H9 (cell line): ENCODE data around the gene BPIFA1. TPM values are rescaled to one million over a fixed set of nuclear protein-coding genes. Genes with fewer than 3 reads are reported as not detected.

Experiments
- DNase-seq: peaks from one replicate; pipeline ENCODE4 v3.0.0-alpha.2; 2017
- H2AFZ ChIP-seq: one replicate; pipeline ENCODE4 v1.6.1; 2013; ENCODE audit warnings: mild to moderate bottlenecking, low read length, control low read depth, moderate library complexity
- H2AK5ac ChIP-seq: 2 replicates; pipeline ENCODE4 v1.6.1; 2013; ENCODE audit warnings: low read length, control low read depth, mixed read lengths; ENCODE audit not compliant: insufficient read length
- H2BK120ac ChIP-seq: one replicate; pipeline ENCODE4 v1.6.1; 2013; ENCODE audit warnings: low read depth, mild to moderate bottlenecking, low read length, control low read depth, inconsistent platforms; ENCODE audit not compliant: poor library complexity, severe bottlenecking
- H2BK12ac ChIP-seq: 2 replicates; pipeline ENCODE4 v1.6.1; 2013; ENCODE audit warnings: low read length, control low read depth, mixed read lengths, low read depth; ENCODE audit not compliant: insufficient read length
- H2BK15ac ChIP-seq: 2 replicates; pipeline ENCODE4 v1.6.1; 2013; ENCODE audit warnings: low read depth, low read length, control low read depth
- H2BK20ac ChIP-seq: one replicate; pipeline ENCODE4 v1.6.1; 2013; ENCODE audit warnings: low read depth, mild to moderate bottlenecking, low read length, control low read depth, inconsistent platforms; ENCODE audit not compliant: poor library complexity, severe bottlenecking
- H2BK5ac ChIP-seq: 2 replicates; pipeline ENCODE4 v1.6.1; 2013; ENCODE audit warnings: low read length, control low read depth, mixed read lengths; ENCODE audit not compliant: insufficient read length
- H3K14ac ChIP-seq: 2 replicates; pipeline ENCODE4 v1.6.1; 2013; ENCODE audit warnings: low read length, control low read depth; ENCODE audit not compliant: insufficient read depth
- H3K18ac ChIP-seq: 2 replicates; pipeline ENCODE4 v1.6.1; 2013; ENCODE audit warnings: low read depth, mild to moderate bottlenecking, mixed read lengths, low read length, control low read depth; ENCODE audit not compliant: insufficient read length
- H3K23ac ChIP-seq: 2 replicates; pipeline ENCODE4 v1.6.1; 2013; ENCODE audit warnings: low read length, control low read depth, mixed read lengths, low read depth; ENCODE audit not compliant: insufficient read length
- H3K23me2 ChIP-seq: 2 replicates; pipeline ENCODE4 v1.6.1; 2013; ENCODE audit warnings: low read depth, mild to moderate bottlenecking, mixed read lengths, low read length, control low read depth; ENCODE audit not compliant: insufficient read length, poor library complexity, severe bottlenecking
- H3K27ac ChIP-seq: 2 replicates; pipeline ENCODE4 v1.5.1; 2013; ENCODE audit warnings: low read length, control low read depth, mixed read lengths, low read depth; ENCODE audit not compliant: insufficient read length
- H3K27me3 ChIP-seq: 2 replicates; pipeline ENCODE4 v1.6.1; 2013; ENCODE audit warnings: low read length, control low read depth, inconsistent platforms; ENCODE audit not compliant: insufficient read depth
- H3K4ac ChIP-seq: 2 replicates; pipeline ENCODE4 v1.6.1; 2013; ENCODE audit warnings: low read depth, mild to moderate bottlenecking, control low read depth, inconsistent platforms, low read length, moderate library complexity
- H3K4me1 ChIP-seq: 2 replicates; pipeline ENCODE4 v1.6.1; 2013; ENCODE audit warnings: low read length, control low read depth, inconsistent platforms; ENCODE audit not compliant: insufficient read depth
- H3K4me2 ChIP-seq: 2 replicates; pipeline ENCODE4 v1.6.1; 2013; ENCODE audit warnings: low read length, control low read depth, mixed read lengths; ENCODE audit not compliant: insufficient read length, insufficient read depth
- H3K56ac ChIP-seq: 2 replicates; pipeline ENCODE4 v1.6.1; 2013; ENCODE audit warnings: low read depth, mild to moderate bottlenecking, mixed read lengths, low read length, control low read depth; ENCODE audit not compliant: insufficient read length
- H3K79me1 ChIP-seq: 2 replicates; pipeline ENCODE4 v1.6.1; 2013; ENCODE audit warnings: low read depth, mild to moderate bottlenecking, moderate library complexity, low read length, control low read depth, inconsistent platforms; ENCODE audit not compliant: insufficient read depth, poor library complexity, severe bottlenecking
- H3K79me2 ChIP-seq: 2 replicates; pipeline ENCODE4 v1.6.1; 2013; ENCODE audit warnings: low read length, control low read depth, inconsistent platforms; ENCODE audit not compliant: insufficient read depth
- H3K9ac ChIP-seq: 2 replicates; pipeline ENCODE4 v1.6.1; 2013; ENCODE audit warnings: low read length, control low read depth, mixed read lengths; ENCODE audit not compliant: insufficient read length; ENCODE audit errors: extremely low read depth
- H3K9me3 ChIP-seq: one replicate; pipeline ENCODE4 v1.6.1; 2013; ENCODE audit warnings: low read depth, low read length, inconsistent platforms; ENCODE audit not compliant: control insufficient read depth
- H3T11ph ChIP-seq: one replicate; pipeline ENCODE4 v1.6.1; 2013; ENCODE audit warnings: mild to moderate bottlenecking, low read length, control low read depth, inconsistent platforms
- H4K20me1 ChIP-seq: one replicate; pipeline ENCODE4 v1.6.1; 2013; ENCODE audit not compliant: control insufficient read depth, insufficient read length, insufficient read depth
- H4K5ac ChIP-seq: 2 replicates; pipeline ENCODE4 v1.6.1; 2013; ENCODE audit warnings: low read depth, mild to moderate bottlenecking, mixed read lengths, low read length, control low read depth; ENCODE audit not compliant: insufficient read length
- H4K8ac ChIP-seq: replicated peaks from 2 replicates; pipeline ENCODE4 v1.6.1; 2013; ENCODE audit warnings: low read length, control low read depth, mixed read lengths, low read depth; ENCODE audit not compliant: insufficient read length
- H4K91ac ChIP-seq: 2 replicates; pipeline ENCODE4 v1.6.1; 2013; ENCODE audit warnings: low read depth, mild to moderate bottlenecking, moderate library complexity, mixed read lengths, low read length, control low read depth; ENCODE audit not compliant: insufficient read length
- H3K27ac Mint-ChIP-seq, 3 experiments: 2 replicates in 2 of 3; 3 replicates in 1 of 3; pipeline ENCODE4 v1.8.0; 2020 to 2021; ENCODE audit warnings: mixed read lengths in 3 of 3, mild to moderate bottlenecking in 1 of 3, moderate library complexity in 1 of 3
- H3K27me3 Mint-ChIP-seq: 2 replicates; pipeline ENCODE4 v1.8.0; 2021; ENCODE audit warnings: low read depth, mild to moderate bottlenecking, moderate library complexity, mixed read lengths
- H3K36me3 Mint-ChIP-seq, 3 experiments: 2 replicates in 2 of 3; 3 replicates in 1 of 3; pipeline ENCODE4 v1.8.0; 2020 to 2021; ENCODE audit warnings: low read depth in 3 of 3, mixed read lengths in 3 of 3; ENCODE audit not compliant: insufficient read depth in 1 of 3
- H3K4me1 Mint-ChIP-seq, 2 experiments: 2 replicates each; pipeline ENCODE4 v1.8.0; 2020; ENCODE audit warnings: mixed read lengths in 2 of 2
- H3K4me3 Mint-ChIP-seq, 2 experiments: 2 replicates in 1 of 2; 3 replicates in 1 of 2; pipeline ENCODE4 v1.8.0; 2020 to 2021; ENCODE audit warnings: mild to moderate bottlenecking in 2 of 2, mixed read lengths in 2 of 2, moderate library complexity in 1 of 2
- H3K9me3 Mint-ChIP-seq, 2 experiments: 2 replicates in 1 of 2; 3 replicates in 1 of 2; pipeline ENCODE4 v1.8.0; 2020; ENCODE audit warnings: mild to moderate bottlenecking in 2 of 2, mixed read lengths in 2 of 2, moderate library complexity in 1 of 2
- CTCF ChIP-seq: fragments of 200-600 bp; sonication (generic); conservative IDR thresholded peaks from 3 replicates; pipeline ENCODE4 v1.8.0; 2021; ENCODE audit warnings: antibody characterized with exemption, mild to moderate bottlenecking
- whole genome bisulfite sequencing: extraction: QIAGEN DNeasy Blood & Tissue Kit; methylation state at CpG from one replicate; pipeline ENCODE4 v1.1.7; 2013; ENCODE audit warnings: missing lambda C conversion rate, low lambda C conversion rate, mixed read lengths; ENCODE audit not compliant: insufficient read length; ENCODE audit errors: extremely low coverage; 5-methylcytosine and 5-hydroxymethylcytosine counted together
- total RNA-seq: library from RNA; stranded (reverse); gene quantifications from 2 replicates; pipeline ENCODE4 v1.2.1, GENCODE V29; 2021

Gene BPIFA1
- total RNA-seq, 1 experiment from 2014 or later = not detected

- H3K4ac ChIP-seq = no peak overlapping the region
- H4K8ac ChIP-seq = no peak overlapping the region
- no peak overlapping the region for H3K56ac ChIP-seq
- H2AK5ac ChIP-seq = no peak overlapping the region
- no peak overlapping the region for H3K4me2 ChIP-seq
- H2BK20ac ChIP-seq = no peak overlapping the region
- no peak overlapping the region for H2BK12ac ChIP-seq
- no peak overlapping the region for H2BK15ac ChIP-seq
- H3K18ac ChIP-seq = no peak overlapping the region
- H3K14ac ChIP-seq = no peak overlapping the region
- no peaks in the 10 kb centered on the region for H3K23me2 ChIP-seq
- H3K9me3 ChIP-seq = no peaks in the 10 kb centered on the region
- no peaks in the 10 kb centered on the region for H3K79me1 ChIP-seq
- H3K4me1 ChIP-seq = no peaks in the 10 kb centered on the region
- no peak overlapping the region for H2BK120ac ChIP-seq
- TF ChIP-seq CTCF = no peak; the same call in 2 of the 3 replicates
- no peaks in the 10 kb centered on the region for H3K4me1 Mint-ChIP-seq
- no CpG with 5 or more reads among the region's 4 CpGs for WGBS
- H3K27ac ChIP-seq = no peak overlapping the region
- H3K27ac Mint-ChIP-seq = no peak overlapping the region
- H2BK5ac ChIP-seq = no peak overlapping the region
- H3K79me2 ChIP-seq = no peaks in the 10 kb centered on the region
- no peak overlapping the region for H4K91ac ChIP-seq
- no peaks in the 10 kb centered on the region for H3K9me3 Mint-ChIP-seq
- no peak overlapping the region for H3K23ac ChIP-seq
- no peak overlapping the region for H3K9ac ChIP-seq
- no peaks in the 10 kb centered on the region for H4K20me1 ChIP-seq
- H3K27me3 ChIP-seq = no peaks in the 10 kb centered on the region
- no peak overlapping the region for H2AFZ ChIP-seq
- H3T11ph ChIP-seq = no peak overlapping the region
- peaks cover 29% of the 10 kb centered on the region for H3K27me3 Mint-ChIP-seq
- no peak overlapping the region for H3K4me3 Mint-ChIP-seq
- H4K5ac ChIP-seq = no peak overlapping the region
- DNase-seq = no peak
- H3K36me3 Mint-ChIP-seq = no peaks in the 10 kb centered on the region
Measured at GRCh38 chr20:33261465-33261864, 25.7 kb downstream of the BPIFA1 start.
